GM15510 (cell line): ENCODE measurements around the gene MUC5AC.

Experiments used
- POLR2A ChIP-seq: IDR thresholded peaks from 3 replicates; pipeline ENCODE4 v1.6.1; 2011; ENCODE audit warnings: borderline replicate concordance; ENCODE audit not compliant: insufficient read length; ENCODE audit errors: extremely low read depth

MUC5AC gene

GRCh38 chr11:1151366-1152315, 6.1 kb upstream of the MUC5AC start:
- no peak for TF ChIP-seq POLR2A

- TF ChIP-seq POLR2A = no peak
Measured at GRCh38 chr11:1152316-1153104, 5.2 kb upstream of the MUC5AC start.

- TF ChIP-seq POLR2A = no peak
Measured at GRCh38 chr11:1153105-1153950, 4.4 kb upstream of the MUC5AC start.

GRCh38 chr11:1153951-1154493, 3.7 kb upstream of the MUC5AC start:
- TF ChIP-seq POLR2A = no peak

GRCh38 chr11:1155274-1155693, 2.5 kb upstream of the MUC5AC start:
- TF ChIP-seq POLR2A = no peak

- TF ChIP-seq POLR2A = no peak
Measured at GRCh38 chr11:1156506-1157340, 1.0 kb upstream of the MUC5AC start.

- TF ChIP-seq POLR2A = no peak
Measured at GRCh38 chr11:1157341-1157644, 460 bp upstream of the MUC5AC start.

GRCh38 chr11:1158681-1159487, 1.1 kb downstream of the MUC5AC start:
- no peak for TF ChIP-seq POLR2A

- TF ChIP-seq POLR2A = no peak
Measured at GRCh38 chr11:1160231-1161101, 2.7 kb downstream of the MUC5AC start.

GRCh38 chr11:1161410-1162137, 3.8 kb downstream of the MUC5AC start:
- TF ChIP-seq POLR2A = no peak

GRCh38 chr11:1162138-1162475, 4.4 kb downstream of the MUC5AC start:
- no peak for TF ChIP-seq POLR2A
